Breast epithelium (tissue), 3 donors: Measurements from ENCODE around the gene PXN.

Experiments used
- POLR2A ChIP-seq: fragments of 450-650 bp; IDR thresholded peaks from one replicate; pipeline ENCODE4 v1.6.1; 2016; ENCODE audit warnings: antibody characterized with exemption, mild to moderate bottlenecking, moderate library complexity
- TF ChIP-seq, protein P1 (sequence below), 3 donors: fragments of 450-650 bp; IDR thresholded peaks; one replicate each; pipeline ENCODE4 v1.5.1; 2016 to 2017; ENCODE audit warnings: antibody characterized with exemption in 3 of 3, mild to moderate bottlenecking in 3 of 3, moderate library complexity in 3 of 3

DNA sequence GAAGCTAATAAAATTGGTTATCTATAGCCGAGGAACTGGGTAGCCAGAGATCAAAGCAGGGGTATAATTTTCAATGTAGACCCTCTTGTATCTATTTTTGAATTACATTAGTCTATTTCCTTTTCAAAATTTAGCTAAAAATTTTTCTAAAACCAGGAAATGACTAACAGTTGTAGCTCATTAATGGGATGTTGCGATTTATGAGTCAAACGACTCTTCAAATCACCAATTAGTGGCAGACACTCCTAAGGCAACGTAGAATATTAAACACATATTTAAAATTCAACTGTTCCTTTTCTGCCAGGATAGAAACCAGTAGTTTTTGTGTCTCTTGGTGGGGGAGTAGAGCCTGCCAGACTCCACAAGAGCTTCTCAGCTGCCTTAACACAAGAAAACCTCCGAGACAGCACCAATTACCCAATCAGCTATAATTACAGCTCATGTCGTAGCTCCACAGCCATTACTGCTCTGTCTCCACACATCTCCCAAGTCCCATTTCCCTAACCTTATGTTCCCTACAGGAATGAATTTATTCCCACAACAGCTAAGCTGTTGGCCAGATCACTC is 97.9 kb downstream of the PXN start:
- TF ChIP-seq, protein P1, sequence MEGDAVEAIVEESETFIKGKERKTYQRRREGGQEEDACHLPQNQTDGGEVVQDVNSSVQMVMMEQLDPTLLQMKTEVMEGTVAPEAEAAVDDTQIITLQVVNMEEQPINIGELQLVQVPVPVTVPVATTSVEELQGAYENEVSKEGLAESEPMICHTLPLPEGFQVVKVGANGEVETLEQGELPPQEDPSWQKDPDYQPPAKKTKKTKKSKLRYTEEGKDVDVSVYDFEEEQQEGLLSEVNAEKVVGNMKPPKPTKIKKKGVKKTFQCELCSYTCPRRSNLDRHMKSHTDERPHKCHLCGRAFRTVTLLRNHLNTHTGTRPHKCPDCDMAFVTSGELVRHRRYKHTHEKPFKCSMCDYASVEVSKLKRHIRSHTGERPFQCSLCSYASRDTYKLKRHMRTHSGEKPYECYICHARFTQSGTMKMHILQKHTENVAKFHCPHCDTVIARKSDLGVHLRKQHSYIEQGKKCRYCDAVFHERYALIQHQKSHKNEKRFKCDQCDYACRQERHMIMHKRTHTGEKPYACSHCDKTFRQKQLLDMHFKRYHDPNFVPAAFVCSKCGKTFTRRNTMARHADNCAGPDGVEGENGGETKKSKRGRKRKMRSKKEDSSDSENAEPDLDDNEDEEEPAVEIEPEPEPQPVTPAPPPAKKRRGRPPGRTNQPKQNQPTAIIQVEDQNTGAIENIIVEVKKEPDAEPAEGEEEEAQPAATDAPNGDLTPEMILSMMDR (IDR thresholded peaks at IDR 0.05): no peak
- TF ChIP-seq POLR2A: no peak
